ENCODE data around the gene CAPN2.

DNA sequence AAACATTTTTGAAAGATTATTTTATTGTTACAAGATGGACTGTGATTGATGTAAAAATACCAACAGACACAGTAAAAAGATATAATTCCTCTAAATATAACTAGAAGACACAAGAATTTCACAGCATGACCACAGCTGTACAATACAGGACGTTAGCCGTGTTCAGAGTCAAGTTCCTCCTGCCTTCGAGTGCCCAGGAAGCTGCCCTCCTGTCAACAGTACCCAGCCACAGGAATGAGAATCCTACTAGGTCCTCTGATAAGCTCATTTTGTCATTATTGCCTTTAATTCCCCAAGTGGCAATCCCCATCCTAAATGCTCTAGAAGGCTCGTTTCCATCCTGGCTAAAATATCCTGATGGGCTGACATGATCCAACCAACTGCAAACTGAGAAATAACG is 16.4 kb upstream of the CAPN2 start:
- TF ChIP-seq, protein P1, sequence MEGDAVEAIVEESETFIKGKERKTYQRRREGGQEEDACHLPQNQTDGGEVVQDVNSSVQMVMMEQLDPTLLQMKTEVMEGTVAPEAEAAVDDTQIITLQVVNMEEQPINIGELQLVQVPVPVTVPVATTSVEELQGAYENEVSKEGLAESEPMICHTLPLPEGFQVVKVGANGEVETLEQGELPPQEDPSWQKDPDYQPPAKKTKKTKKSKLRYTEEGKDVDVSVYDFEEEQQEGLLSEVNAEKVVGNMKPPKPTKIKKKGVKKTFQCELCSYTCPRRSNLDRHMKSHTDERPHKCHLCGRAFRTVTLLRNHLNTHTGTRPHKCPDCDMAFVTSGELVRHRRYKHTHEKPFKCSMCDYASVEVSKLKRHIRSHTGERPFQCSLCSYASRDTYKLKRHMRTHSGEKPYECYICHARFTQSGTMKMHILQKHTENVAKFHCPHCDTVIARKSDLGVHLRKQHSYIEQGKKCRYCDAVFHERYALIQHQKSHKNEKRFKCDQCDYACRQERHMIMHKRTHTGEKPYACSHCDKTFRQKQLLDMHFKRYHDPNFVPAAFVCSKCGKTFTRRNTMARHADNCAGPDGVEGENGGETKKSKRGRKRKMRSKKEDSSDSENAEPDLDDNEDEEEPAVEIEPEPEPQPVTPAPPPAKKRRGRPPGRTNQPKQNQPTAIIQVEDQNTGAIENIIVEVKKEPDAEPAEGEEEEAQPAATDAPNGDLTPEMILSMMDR (IDR thresholded peaks at IDR 0.05; ENCODE audit: insufficient read depth, low read length), result no peak
- TF ChIP-seq POLR2AphosphoS5 (IDR thresholded peaks at IDR 0.05; ENCODE audit: low read depth) (no peak), SPI1 (IDR thresholded peaks at IDR 0.05; ENCODE audit: borderline replicate concordance, low read depth) (no peak)
